SU-DHL-6 (cell line): Measurements from ENCODE around the gene CYP4F11.

Experiments used
- H2AFZ ChIP-seq: fragments of 200-600 bp; sonication (generic); 2 replicates; pipeline ENCODE4 v1.6.1; 2014; ENCODE audit warnings: low read depth, mild to moderate bottlenecking, moderate library complexity, mixed read lengths, antibody characterized with exemption, low read length; ENCODE audit not compliant: severe bottlenecking
- H3F3A ChIP-seq: fragments of 200-600 bp; shearing (Covaris generic); 2 replicates; pipeline ENCODE4 v1.6.0; 2016; ENCODE audit warnings: antibody characterized with exemption, mild to moderate bottlenecking; ENCODE audit not compliant: insufficient read depth
- H3K27ac ChIP-seq: fragments of 200-600 bp; sonication (generic); 2 replicates; pipeline ENCODE4 v1.5.1; 2016; ENCODE audit warnings: low read depth, mild to moderate bottlenecking, low read length, moderate library complexity, mixed read lengths
- H3K27me3 ChIP-seq: fragments of 200-600 bp; sonication (generic), shearing (Covaris generic); 2 replicates; pipeline ENCODE4 v1.6.0; 2014; ENCODE audit warnings: mild to moderate bottlenecking, low read length
- H3K36me3 ChIP-seq: fragments of 200-600 bp; sonication (generic); 2 replicates; pipeline ENCODE4 v1.6.1; 2014; ENCODE audit warnings: mild to moderate bottlenecking, low read length, mixed read lengths
- H3K4me2 ChIP-seq: fragments of 300-600, 200-600 bp; shearing (Covaris generic), sonication (generic); 2 replicates; pipeline ENCODE4 v1.6.0; 2014; ENCODE audit warnings: low read length, low read depth, mild to moderate bottlenecking; ENCODE audit not compliant: poor library complexity, severe bottlenecking
- H3K4me3 ChIP-seq: fragments of 200-600 bp; sonication (generic); 2 replicates; pipeline ENCODE4 v1.5.1; 2014; ENCODE audit warnings: antibody characterized with exemption, low read length, mild to moderate bottlenecking, mixed read lengths; ENCODE audit not compliant: insufficient read depth, poor library complexity, severe bottlenecking
- H3K79me2 ChIP-seq: fragments of 200-600 bp; sonication (generic); 2 replicates; pipeline ENCODE4 v1.6.1; 2014; ENCODE audit warnings: mild to moderate bottlenecking, low read length, moderate library complexity; ENCODE audit not compliant: insufficient read depth
- H3K9ac ChIP-seq: fragments of 200-600 bp; sonication (generic); 2 replicates; pipeline ENCODE4 v1.7.0; 2014; ENCODE audit warnings: mild to moderate bottlenecking, low read length
- H3K9me2 ChIP-seq: fragments of 200-600 bp; sonication (generic); replicated peaks from 2 replicates; pipeline ENCODE4 v1.6.1; 2014; ENCODE audit warnings: low read length; ENCODE audit not compliant: insufficient read depth
- H3K9me3 ChIP-seq: fragments of 200-600 bp; sonication (generic); 2 replicates; pipeline ENCODE4 v1.6.1; 2014; ENCODE audit warnings: low read length, mixed read lengths; ENCODE audit not compliant: insufficient read depth
- H4K20me1 ChIP-seq: fragments of 200-600 bp; sonication (generic); 2 replicates; pipeline ENCODE4 v1.6.1; 2014; ENCODE audit warnings: low read depth, mild to moderate bottlenecking, antibody characterized with exemption, low read length, moderate library complexity, mixed read lengths
- EZH2phosphoT487 ChIP-seq: fragments of 200-600 bp; sonication (generic), shearing (Covaris generic); conservative IDR thresholded peaks from 2 replicates; pipeline ENCODE4 v1.6.1; 2018; ENCODE audit warnings: mild to moderate bottlenecking, antibody characterized with exemption, low read length, moderate library complexity, mixed read lengths
- TF ChIP-seq, protein P1 (sequence below): fragments of 200-600 bp; sonication (generic); IDR thresholded peaks from one replicate; pipeline ENCODE4 v1.5.1; 2017; ENCODE audit warnings: antibody characterized with exemption, mild to moderate bottlenecking, low read length, moderate library complexity; ENCODE audit not compliant: insufficient read depth, poor library complexity, severe bottlenecking

Gene CYP4F11

DNA sequence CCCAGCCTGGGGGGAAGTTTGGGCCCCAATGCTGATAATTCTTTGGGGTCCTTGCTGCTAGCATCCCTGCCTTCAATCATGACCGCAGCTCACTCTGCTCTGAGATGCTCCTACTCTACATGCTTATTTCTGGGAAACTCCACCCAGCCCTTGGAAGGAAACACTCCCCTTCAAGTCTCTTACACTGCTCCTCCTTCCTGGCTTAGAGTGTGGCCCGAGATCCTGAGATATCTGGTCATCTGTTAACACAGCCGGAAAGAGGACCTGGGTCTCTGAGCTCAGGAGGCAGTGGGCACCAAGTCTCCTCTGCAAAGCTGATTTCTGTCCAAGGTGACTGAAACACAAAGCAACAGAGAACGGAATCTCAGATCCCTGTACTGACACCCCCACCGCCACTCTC lies 69.5 kb downstream of the CYP4F11 start:
- TF ChIP-seq, protein P1, sequence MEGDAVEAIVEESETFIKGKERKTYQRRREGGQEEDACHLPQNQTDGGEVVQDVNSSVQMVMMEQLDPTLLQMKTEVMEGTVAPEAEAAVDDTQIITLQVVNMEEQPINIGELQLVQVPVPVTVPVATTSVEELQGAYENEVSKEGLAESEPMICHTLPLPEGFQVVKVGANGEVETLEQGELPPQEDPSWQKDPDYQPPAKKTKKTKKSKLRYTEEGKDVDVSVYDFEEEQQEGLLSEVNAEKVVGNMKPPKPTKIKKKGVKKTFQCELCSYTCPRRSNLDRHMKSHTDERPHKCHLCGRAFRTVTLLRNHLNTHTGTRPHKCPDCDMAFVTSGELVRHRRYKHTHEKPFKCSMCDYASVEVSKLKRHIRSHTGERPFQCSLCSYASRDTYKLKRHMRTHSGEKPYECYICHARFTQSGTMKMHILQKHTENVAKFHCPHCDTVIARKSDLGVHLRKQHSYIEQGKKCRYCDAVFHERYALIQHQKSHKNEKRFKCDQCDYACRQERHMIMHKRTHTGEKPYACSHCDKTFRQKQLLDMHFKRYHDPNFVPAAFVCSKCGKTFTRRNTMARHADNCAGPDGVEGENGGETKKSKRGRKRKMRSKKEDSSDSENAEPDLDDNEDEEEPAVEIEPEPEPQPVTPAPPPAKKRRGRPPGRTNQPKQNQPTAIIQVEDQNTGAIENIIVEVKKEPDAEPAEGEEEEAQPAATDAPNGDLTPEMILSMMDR = no peak
- no peak for TF ChIP-seq EZH2phosphoT487
- no peak overlapping the region for H2AFZ ChIP-seq
- no peaks in the 10 kb centered on the region for H3K9me2 ChIP-seq
- no peak overlapping the region for H3K9ac ChIP-seq
- no peak overlapping the region for H3K4me3 ChIP-seq
- no peaks in the 10 kb centered on the region for H3K27me3 ChIP-seq
- H3K79me2 ChIP-seq = no peaks in the 10 kb centered on the region
- no peaks in the 10 kb centered on the region for H3K36me3 ChIP-seq
- no peak overlapping the region for H3K27ac ChIP-seq
- no peaks in the 10 kb centered on the region for H4K20me1 ChIP-seq
- no peak overlapping the region for H3K4me2 ChIP-seq
- no peaks in the 10 kb centered on the region for H3F3A ChIP-seq
- H3K9me3 ChIP-seq = no peaks in the 10 kb centered on the region

DNA sequence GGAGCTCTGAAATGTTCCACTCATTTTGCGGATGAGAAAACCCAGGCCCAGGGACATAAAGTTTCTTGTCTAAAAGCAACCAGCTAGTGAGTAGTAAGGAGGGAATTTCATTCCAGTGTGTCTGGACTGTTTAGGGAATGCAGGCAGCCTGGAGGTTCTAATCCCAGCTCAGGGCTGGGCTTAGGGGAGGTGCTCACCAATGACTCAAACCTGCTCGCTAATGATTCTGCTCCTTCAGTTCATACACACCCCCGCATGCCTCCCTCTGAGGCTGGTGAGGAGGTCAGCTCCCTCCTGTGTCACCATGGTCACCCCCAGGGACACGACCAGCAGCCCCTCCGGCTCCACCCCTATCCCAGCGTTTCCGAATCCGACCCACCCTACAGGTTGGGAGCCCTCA lies 71.1 kb downstream of the CYP4F11 start:
- no peak for TF ChIP-seq EZH2phosphoT487
- TF ChIP-seq, protein P1 = no peak
- Histone ChIP-seq H3K36me3 (no peaks in the 10 kb centered on the region), H3K4me3 (no peak overlapping the region), H4K20me1 (no peaks in the 10 kb centered on the region), H3K4me2 (no peak overlapping the region), H3K79me2 (no peaks in the 10 kb centered on the region), H3K9me2 (no peaks in the 10 kb centered on the region), H3K9ac (no peak overlapping the region), H3K27ac (no peak overlapping the region), H3K27me3 (no peaks in the 10 kb centered on the region), H3F3A (no peaks in the 10 kb centered on the region), H3K9me3 (no peaks in the 10 kb centered on the region), H2AFZ (no peak overlapping the region)

GRCh38 chr19:15862444-15862843 lies 71.9 kb downstream of the CYP4F11 start:
- no peak overlapping the region for H2AFZ ChIP-seq
- no peak overlapping the region for H3K4me2 ChIP-seq
- no peaks in the 10 kb centered on the region for H3F3A ChIP-seq
- no peaks in the 10 kb centered on the region for H3K36me3 ChIP-seq
- H3K27ac ChIP-seq = no peak overlapping the region
- no peak overlapping the region for H3K4me3 ChIP-seq
- H3K79me2 ChIP-seq = no peaks in the 10 kb centered on the region
- no peaks in the 10 kb centered on the region for H3K9me2 ChIP-seq
- no peak for TF ChIP-seq EZH2phosphoT487
- TF ChIP-seq, protein P1 = no peak
- H3K27me3 ChIP-seq = no peaks in the 10 kb centered on the region
- no peak overlapping the region for H3K9ac ChIP-seq
- H4K20me1 ChIP-seq = no peaks in the 10 kb centered on the region
- no peaks in the 10 kb centered on the region for H3K9me3 ChIP-seq
